DND-41 (cell line): ENCODE data around the gene STAT6.

Source experiments
- ATAC-seq: fragments of 200-7000 bp; cut with Tn5 transposase; 3 replicates; pipeline ENCODE4 v1.9.1; 2021; ENCODE audit warnings: low read depth; ENCODE audit not compliant: insufficient read depth
- DNase-seq: peaks from one replicate; pipeline ENCODE4 v3.0.0-alpha.2; 2020
- H2AFZ ChIP-seq: 2 replicates; pipeline ENCODE4 v1.6.0; 2012; ENCODE audit warnings: low read depth, low read length
- H3K27ac ChIP-seq: 2 replicates; pipeline ENCODE4 v1.5.1; 2012; ENCODE audit warnings: low read length, inconsistent platforms
- H3K27me3 ChIP-seq: fragments of 200-600 bp; sonication (generic); 2 replicates; pipeline ENCODE4 v1.6.0; 2012; ENCODE audit warnings: low read length, mild to moderate bottlenecking, inconsistent platforms; ENCODE audit not compliant: insufficient read depth, poor library complexity
- H3K36me3 ChIP-seq: 2 replicates; pipeline ENCODE4 v1.5.1; 2012; ENCODE audit warnings: low read length, inconsistent platforms; ENCODE audit not compliant: insufficient read depth
- H3K4me1 ChIP-seq: 2 replicates; pipeline ENCODE4 v1.5.1; 2012; ENCODE audit warnings: mild to moderate bottlenecking, low read length; ENCODE audit not compliant: insufficient read depth
- H3K4me2 ChIP-seq: 2 replicates; pipeline ENCODE4 v1.6.0; 2012; ENCODE audit warnings: mild to moderate bottlenecking, moderate library complexity, low read length, inconsistent platforms; ENCODE audit not compliant: insufficient read depth
- H3K4me3 ChIP-seq, 2 experiments: fragments of 200-600 bp in 1 of 2; shearing (Covaris generic) in 1 of 2; 2 replicates each; pipeline ENCODE4 v1.5.1; 2012 to 2016; ENCODE audit warnings: inconsistent platforms in 2 of 2, low read length in 2 of 2, mild to moderate bottlenecking in 2 of 2, low read depth in 1 of 2, moderate library complexity in 1 of 2
- H3K79me2 ChIP-seq: 2 replicates; pipeline ENCODE4 v1.6.0; 2012; ENCODE audit warnings: low read length, inconsistent platforms; ENCODE audit not compliant: insufficient read depth
- H3K9ac ChIP-seq: 2 replicates; pipeline ENCODE4 v1.6.0; 2012; ENCODE audit warnings: low read depth, mild to moderate bottlenecking, inconsistent platforms, low read length, moderate library complexity
- H3K9me3 ChIP-seq: 2 replicates; pipeline ENCODE4 v1.5.1; 2012; ENCODE audit warnings: low read length, moderate library complexity, mild to moderate bottlenecking, inconsistent platforms; ENCODE audit not compliant: insufficient read depth, severe bottlenecking
- H4K20me1 ChIP-seq: 2 replicates; pipeline ENCODE4 v1.6.0; 2012; ENCODE audit warnings: low read length; ENCODE audit not compliant: insufficient read depth
- EZH2 ChIP-seq: IDR thresholded peaks from 3 replicates; pipeline ENCODE4 v1.6.1; 2012; ENCODE audit warnings: borderline replicate concordance, low read depth, mild to moderate bottlenecking, moderate library complexity, low read length, inconsistent platforms; ENCODE audit not compliant: severe bottlenecking
- TF ChIP-seq, protein P1 (sequence below): IDR thresholded peaks from 2 replicates; pipeline ENCODE4 v1.5.1; 2012; ENCODE audit warnings: borderline replicate concordance, low read length, moderate library complexity, mild to moderate bottlenecking; ENCODE audit not compliant: poor library complexity, severe bottlenecking; ENCODE audit errors: extremely low read depth

Gene STAT6

DNA sequence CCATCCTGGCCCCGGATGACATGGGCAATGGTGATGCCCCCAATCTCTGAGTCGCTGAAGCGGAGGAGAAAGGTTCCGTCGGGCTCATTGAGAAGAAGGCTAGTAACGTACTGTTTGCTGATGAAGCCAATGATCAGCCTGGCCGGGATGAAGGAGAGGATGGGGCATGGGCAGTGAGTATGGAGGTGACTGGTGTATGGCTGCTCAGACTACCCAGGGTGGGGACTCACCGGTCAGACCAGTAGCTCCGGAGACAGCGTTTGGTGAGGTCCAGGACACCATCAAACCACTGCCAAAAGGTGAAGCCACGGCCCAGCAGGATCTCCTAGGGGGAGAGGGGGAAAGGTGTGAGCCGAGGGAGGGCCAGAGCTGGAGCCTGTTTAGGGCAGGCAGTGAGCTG lies 11.4 kb downstream of the STAT6 start:
- H3K4me1 ChIP-seq: no peaks in the 10 kb centered on the region
- TF ChIP-seq, protein P1, sequence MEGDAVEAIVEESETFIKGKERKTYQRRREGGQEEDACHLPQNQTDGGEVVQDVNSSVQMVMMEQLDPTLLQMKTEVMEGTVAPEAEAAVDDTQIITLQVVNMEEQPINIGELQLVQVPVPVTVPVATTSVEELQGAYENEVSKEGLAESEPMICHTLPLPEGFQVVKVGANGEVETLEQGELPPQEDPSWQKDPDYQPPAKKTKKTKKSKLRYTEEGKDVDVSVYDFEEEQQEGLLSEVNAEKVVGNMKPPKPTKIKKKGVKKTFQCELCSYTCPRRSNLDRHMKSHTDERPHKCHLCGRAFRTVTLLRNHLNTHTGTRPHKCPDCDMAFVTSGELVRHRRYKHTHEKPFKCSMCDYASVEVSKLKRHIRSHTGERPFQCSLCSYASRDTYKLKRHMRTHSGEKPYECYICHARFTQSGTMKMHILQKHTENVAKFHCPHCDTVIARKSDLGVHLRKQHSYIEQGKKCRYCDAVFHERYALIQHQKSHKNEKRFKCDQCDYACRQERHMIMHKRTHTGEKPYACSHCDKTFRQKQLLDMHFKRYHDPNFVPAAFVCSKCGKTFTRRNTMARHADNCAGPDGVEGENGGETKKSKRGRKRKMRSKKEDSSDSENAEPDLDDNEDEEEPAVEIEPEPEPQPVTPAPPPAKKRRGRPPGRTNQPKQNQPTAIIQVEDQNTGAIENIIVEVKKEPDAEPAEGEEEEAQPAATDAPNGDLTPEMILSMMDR: no peak
- no peak for TF ChIP-seq EZH2

DNA sequence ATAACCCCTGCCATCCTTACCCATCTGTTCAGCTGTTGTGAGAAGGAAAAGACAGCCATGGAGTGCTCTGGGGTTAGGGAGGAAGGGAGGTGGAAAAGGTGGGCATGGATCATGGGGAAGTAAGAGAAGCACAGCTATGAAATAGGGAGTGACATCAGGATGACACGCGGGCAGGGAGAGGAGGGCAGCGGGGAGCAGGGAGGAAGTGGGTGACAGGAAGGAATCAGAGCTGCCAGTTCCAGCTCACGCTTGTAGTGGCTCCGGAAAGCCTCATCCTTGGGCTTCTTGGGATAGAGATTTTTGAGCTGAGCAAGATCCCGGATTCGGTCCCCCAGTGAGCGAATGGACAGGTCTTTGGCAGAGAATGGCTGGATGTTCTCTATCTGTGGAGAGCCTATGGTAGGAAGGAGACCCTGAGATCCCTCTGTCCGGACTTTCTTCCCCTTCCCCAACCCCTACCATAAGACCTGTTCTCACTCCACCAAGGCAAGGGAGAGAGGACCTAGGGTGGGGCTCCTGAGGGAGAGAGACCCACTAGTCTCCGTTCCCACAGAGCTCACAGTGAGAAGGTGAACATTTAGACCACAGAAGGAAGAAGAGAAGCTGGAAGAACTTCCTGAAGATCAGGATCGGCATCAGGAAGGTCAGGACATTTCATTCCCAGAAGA lies 12.0 kb downstream of the STAT6 start:
- peaks cover 4% of the 10 kb centered on the region; the same call in 1 of the 2 replicates for H4K20me1 ChIP-seq
- H3K27me3 ChIP-seq: no peaks in the 10 kb centered on the region
- peaks cover 59% of the 10 kb centered on the region for H3K36me3 ChIP-seq
- no peak overlapping the region for H3K27ac ChIP-seq
- H3K79me2 ChIP-seq: no peaks in the 10 kb centered on the region
- H3K9ac ChIP-seq: no peak overlapping the region
- no peak overlapping the region for H3K4me3 ChIP-seq
- H2AFZ ChIP-seq: no peak overlapping the region
- ATAC-seq (no peak), DNase-seq (no peak)
- H3K9me3 ChIP-seq: no peaks in the 10 kb centered on the region
- TF ChIP-seq, protein P1: no peak
- TF ChIP-seq EZH2: no peak
- no peak overlapping the region for H3K4me2 ChIP-seq
- H3K4me1 ChIP-seq: no peaks in the 10 kb centered on the region

More for the DNA sequence above, 11.4 kb downstream of the STAT6 start:
- no peak for ATAC-seq
- Histone ChIP-seq H3K4me3 (no peak overlapping the region), H3K36me3 (peaks cover 59% of the 10 kb centered on the region), H3K79me2 (no peaks in the 10 kb centered on the region), H2AFZ (no peak overlapping the region), H3K9me3 (no peaks in the 10 kb centered on the region), H3K27ac (no peak overlapping the region), H4K20me1 (no peaks in the 10 kb centered on the region), H3K27me3 (no peaks in the 10 kb centered on the region), H3K4me2 (no peak overlapping the region), H3K9ac (no peak overlapping the region)
- no peak for DNase-seq

DNA sequence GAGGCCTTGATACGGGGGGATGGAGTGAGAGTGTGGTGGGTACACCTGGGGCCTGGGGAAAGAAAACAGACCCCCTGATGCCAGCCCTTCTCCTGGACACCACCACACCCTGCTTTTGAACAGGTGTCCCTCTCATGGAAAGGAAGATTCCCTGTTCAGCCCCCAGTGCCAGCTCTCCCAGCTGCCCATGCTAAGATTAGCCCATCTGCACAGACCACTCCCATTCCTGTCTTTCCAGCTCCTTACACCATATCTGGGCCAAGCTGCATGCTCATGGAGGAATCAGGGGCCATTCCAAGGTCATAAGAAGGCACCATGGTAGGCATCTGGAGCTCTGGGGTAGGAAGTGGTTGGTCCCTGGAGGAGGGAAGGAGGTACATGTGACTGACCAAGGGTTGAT lies 12.6 kb downstream of the STAT6 start:
- no peak overlapping the region for H3K4me2 ChIP-seq
- H2AFZ ChIP-seq: no peak overlapping the region
- ATAC-seq (no peak), DNase-seq (no peak)
- no peaks in the 10 kb centered on the region for H3K27me3 ChIP-seq
- H3K9ac ChIP-seq: no peak overlapping the region
- H3K9me3 ChIP-seq: no peaks in the 10 kb centered on the region
- H4K20me1 ChIP-seq: peaks cover 5% of the 10 kb centered on the region; the same call in 1 of the 2 replicates
- no peak for TF ChIP-seq EZH2
- TF ChIP-seq, protein P1: no peak
- H3K36me3 ChIP-seq: peaks cover 56% of the 10 kb centered on the region
- no peaks in the 10 kb centered on the region for H3K79me2 ChIP-seq
- H3K4me3 ChIP-seq: no peak overlapping the region
- H3K27ac ChIP-seq: no peak overlapping the region
- no peaks in the 10 kb centered on the region for H3K4me1 ChIP-seq

DNA sequence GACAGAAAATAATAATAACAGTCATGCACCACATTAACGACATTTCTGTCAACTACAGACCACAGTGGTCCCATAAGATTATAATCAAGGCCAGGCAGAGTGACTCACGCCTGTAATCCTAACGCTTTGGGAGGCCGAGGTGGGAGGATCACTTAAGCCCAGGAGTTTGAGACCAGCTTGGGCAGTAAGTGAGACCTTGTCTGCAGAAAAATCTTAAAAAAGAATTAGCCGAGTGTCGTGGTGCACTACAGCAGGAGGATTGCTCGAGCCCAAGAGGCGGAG lies 13.7 kb downstream of the STAT6 start:
- no peak for ATAC-seq
- Histone ChIP-seq H2AFZ (no peak overlapping the region), H3K9ac (no peak overlapping the region), H3K27me3 (no peaks in the 10 kb centered on the region), H3K4me1 (no peaks in the 10 kb centered on the region), H3K36me3 (peaks cover 63% of the 10 kb centered on the region), H3K4me2 (no peak overlapping the region), H4K20me1 (peaks cover 11% of the 10 kb centered on the region), H3K27ac (no peak overlapping the region), H3K9me3 (no peaks in the 10 kb centered on the region), H3K79me2 (no peaks in the 10 kb centered on the region), H3K4me3 (no peak overlapping the region)
- no peak for TF ChIP-seq EZH2
- no peak for DNase-seq
